ENCODE measurements around the gene IQSEC1. TPM values are rescaled to one million over a fixed set of nuclear protein-coding genes. Genes with fewer than 3 reads are reported as not detected.

Gene IQSEC1
- total RNA-seq, 1 donor from 2014 or later = 148 TPM

DNA sequence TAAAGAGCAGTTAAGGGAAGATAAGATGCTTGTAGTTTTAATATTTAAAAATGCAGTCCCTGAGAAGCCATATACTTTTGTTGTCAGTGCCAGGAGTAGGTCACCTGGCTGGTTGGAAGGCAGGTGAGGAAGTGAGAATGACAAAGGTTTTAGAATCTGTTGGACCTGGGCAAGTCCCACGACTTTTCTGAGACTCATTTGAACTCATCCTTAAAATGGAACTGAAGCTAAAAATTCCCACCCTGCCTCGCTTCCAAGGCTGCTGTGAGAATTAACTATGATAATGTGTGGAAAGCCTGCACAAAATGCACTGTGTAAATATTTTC, 77.1 kb downstream of the IQSEC1 start:
- Histone ChIP-seq H3K9me3 (no peaks in the 10 kb centered on the region), H3K4me1 (peaks cover 0 to 5% of the 10 kb centered on the region in 2 donors), H3K27me3 (no peaks in the 10 kb centered on the region), H3K4me3 (no peak overlapping the region), H3K36me3 (peaks cover 0 to 2% of the 10 kb centered on the region in 2 donors), H3K27ac (peak overlapping the region; percentile 81 to 95)
- TF ChIP-seq, protein P1, sequence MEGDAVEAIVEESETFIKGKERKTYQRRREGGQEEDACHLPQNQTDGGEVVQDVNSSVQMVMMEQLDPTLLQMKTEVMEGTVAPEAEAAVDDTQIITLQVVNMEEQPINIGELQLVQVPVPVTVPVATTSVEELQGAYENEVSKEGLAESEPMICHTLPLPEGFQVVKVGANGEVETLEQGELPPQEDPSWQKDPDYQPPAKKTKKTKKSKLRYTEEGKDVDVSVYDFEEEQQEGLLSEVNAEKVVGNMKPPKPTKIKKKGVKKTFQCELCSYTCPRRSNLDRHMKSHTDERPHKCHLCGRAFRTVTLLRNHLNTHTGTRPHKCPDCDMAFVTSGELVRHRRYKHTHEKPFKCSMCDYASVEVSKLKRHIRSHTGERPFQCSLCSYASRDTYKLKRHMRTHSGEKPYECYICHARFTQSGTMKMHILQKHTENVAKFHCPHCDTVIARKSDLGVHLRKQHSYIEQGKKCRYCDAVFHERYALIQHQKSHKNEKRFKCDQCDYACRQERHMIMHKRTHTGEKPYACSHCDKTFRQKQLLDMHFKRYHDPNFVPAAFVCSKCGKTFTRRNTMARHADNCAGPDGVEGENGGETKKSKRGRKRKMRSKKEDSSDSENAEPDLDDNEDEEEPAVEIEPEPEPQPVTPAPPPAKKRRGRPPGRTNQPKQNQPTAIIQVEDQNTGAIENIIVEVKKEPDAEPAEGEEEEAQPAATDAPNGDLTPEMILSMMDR (IDR thresholded peaks at IDR 0.05) = no peak
- intact Hi-C loops (cut with DNase I) = no loop called here
- DNase-seq (ENCODE audit: low spot score in 2 of 2) = no peak

DNA sequence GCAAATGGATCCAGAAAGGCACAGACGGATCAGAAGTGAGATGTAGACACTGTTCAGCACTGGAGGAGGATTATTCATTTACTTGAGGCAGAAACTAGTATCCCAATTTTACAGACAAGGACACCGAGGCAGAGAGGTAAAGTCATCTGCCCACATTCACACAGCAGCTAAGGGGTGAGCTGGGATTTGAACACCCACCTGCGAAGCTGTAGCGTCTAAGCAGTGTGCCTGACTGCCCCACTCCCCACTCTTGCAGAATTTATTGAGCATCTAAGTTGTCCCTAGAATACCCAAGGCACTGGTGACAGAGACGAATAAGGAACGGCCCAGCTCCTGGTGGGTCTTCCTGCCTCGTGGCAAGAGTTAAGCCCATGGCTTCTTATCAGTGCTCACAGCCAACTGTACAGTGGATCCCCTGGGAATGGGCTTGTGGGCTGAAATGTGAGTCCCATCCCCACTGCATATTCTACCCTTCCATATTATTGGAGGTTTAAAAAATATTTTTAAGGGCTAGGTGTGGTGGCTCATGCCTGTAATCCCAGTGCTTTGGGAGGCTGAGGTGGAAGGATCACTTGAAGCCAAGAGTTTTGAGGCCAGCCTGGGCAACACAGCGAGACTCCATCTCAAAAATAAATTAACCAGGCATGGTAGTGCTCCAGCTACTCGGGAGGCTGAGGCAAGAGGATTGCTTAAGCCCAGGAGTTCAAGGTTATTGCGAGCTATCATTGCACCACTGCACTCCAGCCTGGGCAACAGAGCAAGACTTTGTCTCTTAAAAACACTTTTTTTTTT, 77.6 kb downstream of the IQSEC1 start:
- peak overlapping the region; percentile 81 to 95 for H3K27ac ChIP-seq
- H3K27me3 ChIP-seq = no peaks in the 10 kb centered on the region
- no peak for DNase-seq (ENCODE audit: low spot score in 2 of 2)
- TF ChIP-seq, protein P1 (IDR thresholded peaks at IDR 0.05) = no peak
- H3K4me1 ChIP-seq = peaks cover 0 to 5% of the 10 kb centered on the region in 2 donors
- intact Hi-C loops (cut with DNase I) = loop anchor here (1.0 to 2.0 kb wide), 6 partner anchors 23 to 127 kb away; partner anchors contain the start of gene IQSEC1
- peaks cover 0 to 2% of the 10 kb centered on the region in 2 donors for H3K36me3 ChIP-seq
- H3K9me3 ChIP-seq = no peaks in the 10 kb centered on the region
- H3K4me3 ChIP-seq = peak overlapping the region in 1 of 2 donors; percentile 91

DNA sequence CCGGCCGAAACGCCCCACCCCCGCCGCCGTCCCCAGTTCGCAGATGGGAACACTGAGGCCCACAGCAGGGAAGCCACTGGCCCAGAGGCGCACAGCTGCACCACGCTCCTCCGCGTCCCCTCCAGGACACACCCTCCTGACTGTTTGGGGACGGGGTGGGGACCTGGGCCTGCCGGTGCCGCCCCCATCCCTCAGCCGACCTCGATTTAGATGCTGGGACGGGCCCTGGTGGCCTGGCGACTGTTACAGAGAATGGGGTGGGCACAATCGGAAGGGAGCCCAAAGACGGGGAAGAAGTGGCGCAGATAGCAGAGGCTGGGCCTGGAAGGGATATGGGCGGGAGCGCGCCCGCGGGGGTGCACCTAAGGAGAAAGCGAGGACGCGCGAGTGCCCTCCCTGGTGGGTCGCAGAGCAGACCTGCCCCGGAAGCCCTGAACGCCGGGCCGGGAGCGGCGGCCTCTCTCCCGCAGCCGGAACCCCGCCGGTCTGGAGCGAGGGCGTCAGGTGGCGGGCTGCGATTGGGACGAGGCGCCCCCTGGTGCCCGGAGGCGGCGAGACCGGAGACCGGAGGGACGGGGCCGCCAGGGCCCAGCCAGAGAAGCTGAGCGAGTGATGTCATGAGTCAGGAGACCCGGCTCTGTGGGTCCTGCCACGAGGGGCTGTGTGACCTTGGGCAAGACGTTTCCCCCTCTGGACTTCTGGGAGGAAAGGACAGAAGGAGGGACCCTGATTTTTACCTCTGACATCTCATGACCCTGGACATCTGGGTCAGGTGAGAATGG, 78.4 kb downstream of the IQSEC1 start:
- Histone ChIP-seq H3K9me3 (no peaks in the 10 kb centered on the region), H3K4me1 (peaks cover 0 to 5% of the 10 kb centered on the region in 2 donors), H3K27ac (peak overlapping the region; percentile 81 to 95), H3K27me3 (no peaks in the 10 kb centered on the region), H3K36me3 (no peaks in the 10 kb centered on the region), H3K4me3 (peak overlapping the region; percentile 82 to 91)
- peak; percentile 71 to 94 for DNase-seq (ENCODE audit: low spot score in 2 of 2)
- intact Hi-C loops (cut with DNase I) = loop anchor here (1.0 to 2.0 kb wide), 6 partner anchors 24 to 126 kb away; partner anchors contain the start of gene IQSEC1
- TF ChIP-seq, protein P1 (IDR thresholded peaks at IDR 0.05) = peak; percentile 87 to 95 (median 89)

DNA sequence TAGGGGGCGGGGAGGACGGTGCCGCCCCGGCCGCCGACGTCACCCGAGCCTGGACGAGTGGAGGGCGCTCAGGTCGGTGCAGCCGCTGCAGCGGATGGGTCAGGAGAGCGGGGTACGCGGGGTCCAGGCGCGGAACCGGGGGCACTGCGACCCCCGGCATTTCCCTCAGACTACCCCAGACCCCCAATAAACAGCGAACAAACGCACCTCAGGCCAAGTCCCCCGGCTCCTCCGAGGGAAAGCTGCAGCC, 78.9 kb downstream of the IQSEC1 start:
- peak overlapping the region; percentile 82 to 91 for H3K4me3 ChIP-seq
- no peaks in the 10 kb centered on the region for H3K9me3 ChIP-seq
- H3K4me1 ChIP-seq = peaks cover 0 to 5% of the 10 kb centered on the region in 2 donors
- TF ChIP-seq, protein P1 (IDR thresholded peaks at IDR 0.05) = no peak
- H3K27ac ChIP-seq = peak overlapping the region; percentile 81 to 95
- no peaks in the 10 kb centered on the region for H3K36me3 ChIP-seq
- DNase-seq (ENCODE audit: low spot score in 2 of 2) = no peak
- intact Hi-C loops (cut with DNase I) = loop anchor here (2.0 kb wide), 5 partner anchors 25 to 125 kb away; partner anchors contain the start of gene IQSEC1
- H3K27me3 ChIP-seq = no peaks in the 10 kb centered on the region

DNA sequence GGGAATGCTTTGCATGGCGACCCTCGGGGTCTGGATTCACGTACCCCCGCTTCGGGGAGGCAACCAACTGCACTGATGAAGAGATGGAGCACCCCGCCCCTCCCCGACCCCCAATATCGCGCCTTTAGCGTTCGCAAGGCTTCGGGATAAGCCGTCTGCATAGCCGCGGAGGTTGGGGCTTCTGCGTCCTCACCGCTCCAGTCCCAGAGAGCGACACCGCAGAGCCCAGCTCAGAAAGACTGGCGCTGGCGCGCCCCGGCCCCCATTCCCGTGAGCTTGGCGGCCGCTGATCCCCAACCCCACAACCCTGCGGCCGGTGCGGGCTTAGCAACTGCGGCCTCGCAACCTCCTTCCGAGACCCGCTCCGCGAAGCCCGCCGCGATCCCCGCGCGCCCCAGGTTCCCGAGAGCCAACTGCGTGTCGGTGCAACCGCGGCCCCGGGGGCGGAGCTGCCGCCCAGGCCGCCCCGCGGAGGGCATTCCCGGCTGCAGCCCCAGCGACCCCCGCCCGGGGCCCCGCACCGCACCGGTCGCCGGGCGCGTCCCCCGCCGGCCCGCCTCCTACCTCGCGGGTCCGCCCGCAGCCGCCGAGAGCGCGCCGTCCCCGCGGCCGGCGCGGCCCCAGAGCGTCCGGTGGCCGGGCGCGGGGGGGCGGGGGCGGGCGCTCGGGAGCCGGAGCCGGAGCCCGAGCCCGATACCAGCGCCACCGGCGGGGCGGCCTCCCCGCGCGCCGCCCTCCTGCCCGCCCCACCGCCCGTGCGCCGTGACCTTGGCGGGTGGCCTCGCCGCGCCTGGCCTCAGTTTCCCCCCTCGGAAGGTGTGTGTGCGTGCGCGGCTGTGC, 79.5 kb downstream of the IQSEC1 start:
- Histone ChIP-seq H3K9me3 (no peaks in the 10 kb centered on the region), H3K4me3 (peak overlapping the region; percentile 82 to 91), H3K36me3 (no peaks in the 10 kb centered on the region), H3K27me3 (no peaks in the 10 kb centered on the region), H3K27ac (peak overlapping the region; percentile 81 to 95), H3K4me1 (peaks cover 0 to 5% of the 10 kb centered on the region in 2 donors)
- intact Hi-C loops (cut with DNase I) = loop anchor here (2.0 kb wide), 5 partner anchors 25 to 125 kb away; partner anchors contain the start of gene IQSEC1
- TF ChIP-seq, protein P1 (IDR thresholded peaks at IDR 0.05) = peak in 1 of 3 experiments; percentile 5
- DNase-seq (ENCODE audit: low spot score in 2 of 2) = no peak
